T-helper 1 cell treated with Interleukin-12 subunit alpha and Interleukin-12 subunit beta and Interleukin-4 antibody, amounts not matched to agents 30 μg/mL and 1 μg/mL, for 36 hours (primary cell): ENCODE results near the gene GLT8D2.
"Not testable (repeated sequence)": the region's sequence is repeated elsewhere in the genome, so short reads cannot be mapped to it uniquely, and the experiment has no call there.

Experiments
- H3K27ac Mint-ChIP-seq: one replicate; pipeline ENCODE4 v1.8.0; 2021; ENCODE audit warnings: mild to moderate bottlenecking, mixed read lengths
- H3K27me3 Mint-ChIP-seq: one replicate; pipeline ENCODE4 v1.8.0; 2021; ENCODE audit warnings: low read depth, mixed read lengths
- H3K36me3 Mint-ChIP-seq: one replicate; pipeline ENCODE4 v1.8.0; 2021; ENCODE audit warnings: low read depth, mixed read lengths
- H3K4me1 Mint-ChIP-seq: one replicate; pipeline ENCODE4 v1.8.0; 2021; ENCODE audit warnings: low read depth, mixed read lengths
- H3K4me3 Mint-ChIP-seq: one replicate; pipeline ENCODE4 v1.8.0; 2021; ENCODE audit warnings: mild to moderate bottlenecking, moderate library complexity, mixed read lengths
- H3K9me3 Mint-ChIP-seq: one replicate; pipeline ENCODE4 v1.8.0; 2021; ENCODE audit warnings: mixed read lengths

GLT8D2 gene

GRCh38 chr12:104060791-104061190 is 10.8 kb upstream of the GLT8D2 start:
- Mint-ChIP-seq H3K27ac (no peak overlapping the region), H3K36me3 (no peaks in the 10 kb centered on the region), H3K4me1 (peaks cover 17% of the 10 kb centered on the region), H3K9me3 (no peaks in the 10 kb centered on the region), H3K4me3 (no peak overlapping the region), H3K27me3 (peaks cover 60% of the 10 kb centered on the region)

- no peaks in the 10 kb centered on the region for H3K9me3 Mint-ChIP-seq
- no peak overlapping the region for H3K4me3 Mint-ChIP-seq
- no peaks in the 10 kb centered on the region for H3K36me3 Mint-ChIP-seq
- no peak overlapping the region for H3K27ac Mint-ChIP-seq
- H3K4me1 Mint-ChIP-seq, result peaks cover 8% of the 10 kb centered on the region
- H3K27me3 Mint-ChIP-seq, result peaks cover 66% of the 10 kb centered on the region
Observed at GRCh38 chr12:104059963-104060362, 10.0 kb upstream of the GLT8D2 start.

- H3K9me3 Mint-ChIP-seq, result no peaks in the 10 kb centered on the region
- peaks cover 8% of the 10 kb centered on the region for H3K4me1 Mint-ChIP-seq
- H3K4me3 Mint-ChIP-seq, result no peak overlapping the region
- no peak overlapping the region for H3K27ac Mint-ChIP-seq
- peaks cover 76% of the 10 kb centered on the region for H3K27me3 Mint-ChIP-seq
- no peaks in the 10 kb centered on the region for H3K36me3 Mint-ChIP-seq
Observed at GRCh38 chr12:104058802-104059201, 8.8 kb upstream of the GLT8D2 start.

- H3K4me3 Mint-ChIP-seq, result no peak overlapping the region
- peaks cover 77% of the 10 kb centered on the region for H3K27me3 Mint-ChIP-seq
- H3K4me1 Mint-ChIP-seq, result peaks cover 3% of the 10 kb centered on the region
- H3K27ac Mint-ChIP-seq, result no peak overlapping the region
- H3K9me3 Mint-ChIP-seq, result no peaks in the 10 kb centered on the region
- no peaks in the 10 kb centered on the region for H3K36me3 Mint-ChIP-seq
Observed at GRCh38 chr12:104057771-104058197, 7.8 kb upstream of the GLT8D2 start.

GRCh38 chr12:104056419-104056972 is 6.5 kb upstream of the GLT8D2 start:
- H3K4me3 Mint-ChIP-seq, result no peak overlapping the region
- H3K9me3 Mint-ChIP-seq, result no peaks in the 10 kb centered on the region
- H3K27me3 Mint-ChIP-seq, result peaks cover 77% of the 10 kb centered on the region

GRCh38 chr12:104055686-104056388 is 5.8 kb upstream of the GLT8D2 start:
- no peaks in the 10 kb centered on the region for H3K36me3 Mint-ChIP-seq
- no peak overlapping the region for H3K27ac Mint-ChIP-seq
- H3K9me3 Mint-ChIP-seq, result no peaks in the 10 kb centered on the region
- peaks cover 3% of the 10 kb centered on the region for H3K4me1 Mint-ChIP-seq
- H3K4me3 Mint-ChIP-seq, result no peak overlapping the region
- peaks cover 76% of the 10 kb centered on the region for H3K27me3 Mint-ChIP-seq

More at GRCh38 chr12:104056419-104056972, 6.5 kb upstream of the GLT8D2 start:
- H3K36me3 Mint-ChIP-seq, result no peaks in the 10 kb centered on the region
- peaks cover 3% of the 10 kb centered on the region for H3K4me1 Mint-ChIP-seq
- H3K27ac Mint-ChIP-seq, result no peak overlapping the region

GRCh38 chr12:104054681-104055346 is 4.8 kb upstream of the GLT8D2 start:
- Mint-ChIP-seq H3K4me1 (peaks cover 3% of the 10 kb centered on the region), H3K9me3 (no peaks in the 10 kb centered on the region), H3K27me3 (peaks cover 76% of the 10 kb centered on the region), H3K36me3 (no peaks in the 10 kb centered on the region), H3K4me3 (no peak overlapping the region), H3K27ac (no peak overlapping the region)

GRCh38 chr12:104050436-104050835 is 449 bp upstream of the GLT8D2 start:
- Mint-ChIP-seq H3K27ac (no peak overlapping the region), H3K36me3 (no peaks in the 10 kb centered on the region), H3K9me3 (no peaks in the 10 kb centered on the region), H3K4me3 (no peak overlapping the region), H3K4me1 (peaks cover 3% of the 10 kb centered on the region), H3K27me3 (peaks cover 65% of the 10 kb centered on the region)

- Mint-ChIP-seq H3K4me3 (no peak overlapping the region), H3K27ac (no peak overlapping the region), H3K36me3 (no peaks in the 10 kb centered on the region), H3K9me3 (no peaks in the 10 kb centered on the region), H3K27me3 (peaks cover 63% of the 10 kb centered on the region), H3K4me1 (peaks cover 5% of the 10 kb centered on the region)
Observed at GRCh38 chr12:104049278-104049902, 597 bp downstream of the GLT8D2 start.

GRCh38 chr12:104048811-104049210 is 1.2 kb downstream of the GLT8D2 start:
- no peak overlapping the region for H3K27ac Mint-ChIP-seq
- peaks cover 5% of the 10 kb centered on the region for H3K4me1 Mint-ChIP-seq
- H3K4me3 Mint-ChIP-seq, result no peak overlapping the region
- H3K36me3 Mint-ChIP-seq, result no peaks in the 10 kb centered on the region
- no peaks in the 10 kb centered on the region for H3K9me3 Mint-ChIP-seq
- H3K27me3 Mint-ChIP-seq, result peaks cover 58% of the 10 kb centered on the region

- peaks cover 56% of the 10 kb centered on the region for H3K27me3 Mint-ChIP-seq
- no peak overlapping the region for H3K27ac Mint-ChIP-seq
- H3K36me3 Mint-ChIP-seq, result no peaks in the 10 kb centered on the region
- no peak overlapping the region for H3K4me3 Mint-ChIP-seq
- H3K4me1 Mint-ChIP-seq, result peaks cover 5% of the 10 kb centered on the region
- no peaks in the 10 kb centered on the region for H3K9me3 Mint-ChIP-seq
Observed at GRCh38 chr12:104048162-104048561, 1.8 kb downstream of the GLT8D2 start.

GRCh38 chr12:104046306-104046705 is 3.7 kb downstream of the GLT8D2 start:
- H3K4me1 Mint-ChIP-seq, result peaks cover 5% of the 10 kb centered on the region
- no peaks in the 10 kb centered on the region for H3K36me3 Mint-ChIP-seq
- peaks cover 40% of the 10 kb centered on the region for H3K27me3 Mint-ChIP-seq
- no peaks in the 10 kb centered on the region for H3K9me3 Mint-ChIP-seq
- no peak overlapping the region for H3K4me3 Mint-ChIP-seq
- H3K27ac Mint-ChIP-seq, result no peak overlapping the region

GRCh38 chr12:104044158-104044557 is 5.8 kb downstream of the GLT8D2 start:
- H3K4me3 Mint-ChIP-seq, result no peak overlapping the region
- no peaks in the 10 kb centered on the region for H3K9me3 Mint-ChIP-seq
- H3K27ac Mint-ChIP-seq, result no peak overlapping the region
- H3K4me1 Mint-ChIP-seq, result peaks cover 2% of the 10 kb centered on the region
- no peaks in the 10 kb centered on the region for H3K36me3 Mint-ChIP-seq
- H3K27me3 Mint-ChIP-seq, result peaks cover 21% of the 10 kb centered on the region

GRCh38 chr12:104042580-104042979 is 7.4 kb downstream of the GLT8D2 start:
- Mint-ChIP-seq H3K27ac (no peak overlapping the region), H3K4me3 (no peak overlapping the region), H3K9me3 (no peaks in the 10 kb centered on the region), H3K27me3 (peaks cover 15% of the 10 kb centered on the region), H3K4me1 (peaks cover 2% of the 10 kb centered on the region), H3K36me3 (no peaks in the 10 kb centered on the region)

GRCh38 chr12:104039769-104040168 is 10.2 kb downstream of the GLT8D2 start:
- H3K4me1 Mint-ChIP-seq, H3K4me3 Mint-ChIP-seq, H3K36me3 Mint-ChIP-seq, H3K27ac Mint-ChIP-seq, H3K9me3 Mint-ChIP-seq: not testable (repeated sequence)
- H3K27me3 Mint-ChIP-seq, result peaks cover 32% of the 10 kb centered on the region
